ENCODE measurements around the gene TRIM52.
A peak's percentile ranks its signal among the peaks of the same experiment; 100 is the strongest.

TRIM52 gene

DNA sequence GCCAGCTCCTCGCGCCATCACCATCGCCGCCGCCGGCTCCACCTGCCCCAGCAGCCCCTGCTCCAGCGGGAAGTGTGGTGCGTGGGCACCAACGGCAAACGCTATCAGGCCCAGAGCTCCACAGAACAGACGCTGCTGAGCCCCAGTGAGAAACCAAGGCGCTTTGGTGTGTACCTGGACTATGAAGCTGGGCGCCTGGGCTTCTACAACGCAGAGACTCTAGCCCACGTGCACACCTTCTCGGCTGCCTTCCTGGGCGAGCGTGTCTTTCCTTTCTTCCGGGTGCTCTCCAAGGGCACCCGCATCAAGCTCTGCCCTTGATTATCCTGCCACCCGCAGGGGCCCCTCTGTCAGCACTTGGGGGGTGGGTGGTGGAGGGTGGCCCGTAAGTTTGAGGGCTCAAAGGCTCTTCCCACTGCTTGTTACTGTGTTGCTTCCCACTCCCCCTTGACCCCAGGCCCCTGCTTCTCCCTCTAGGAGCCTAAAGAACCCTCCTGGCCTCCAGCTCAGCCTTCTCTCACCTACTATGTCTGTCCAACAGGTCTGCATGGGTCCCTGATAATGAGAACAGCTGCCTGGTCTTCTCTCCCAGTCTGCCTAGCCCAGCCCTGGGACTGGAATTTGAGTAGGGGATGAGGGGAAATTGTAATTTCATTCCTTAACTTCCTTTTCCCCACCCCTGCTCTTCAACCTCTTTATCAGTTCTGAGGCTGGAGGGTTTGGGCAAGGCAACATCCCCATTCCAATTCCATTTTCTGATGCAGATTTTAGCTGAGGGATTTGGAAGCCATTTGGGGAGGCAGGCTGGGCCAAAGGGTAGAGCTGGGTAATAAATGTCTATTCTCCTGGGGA lies 26.3 kb downstream of the TRIM52 start:
- no peak overlapping the region for H3K4me3 ChIP-seq (replicated peaks; ENCODE audit: insufficient read depth, low read length)
- TF ChIP-seq POLR2AphosphoS5 (IDR thresholded peaks at IDR 0.05; ENCODE audit: low read depth): peak; percentile 61; the same call in 1 of the 2 replicates
- no peak for TF ChIP-seq GABPA (IDR thresholded peaks at IDR 0.05; ENCODE audit: low read depth)
- no peak for DNase-seq (ENCODE audit: low read depth in 1 of 2, low spot score in 1 of 2)
- no peak overlapping the region for H3K27ac ChIP-seq (replicated peaks)
- H3K27me3 ChIP-seq (ENCODE audit: insufficient read depth, poor library complexity, severe bottlenecking): no peaks in the 10 kb centered on the region

DNA sequence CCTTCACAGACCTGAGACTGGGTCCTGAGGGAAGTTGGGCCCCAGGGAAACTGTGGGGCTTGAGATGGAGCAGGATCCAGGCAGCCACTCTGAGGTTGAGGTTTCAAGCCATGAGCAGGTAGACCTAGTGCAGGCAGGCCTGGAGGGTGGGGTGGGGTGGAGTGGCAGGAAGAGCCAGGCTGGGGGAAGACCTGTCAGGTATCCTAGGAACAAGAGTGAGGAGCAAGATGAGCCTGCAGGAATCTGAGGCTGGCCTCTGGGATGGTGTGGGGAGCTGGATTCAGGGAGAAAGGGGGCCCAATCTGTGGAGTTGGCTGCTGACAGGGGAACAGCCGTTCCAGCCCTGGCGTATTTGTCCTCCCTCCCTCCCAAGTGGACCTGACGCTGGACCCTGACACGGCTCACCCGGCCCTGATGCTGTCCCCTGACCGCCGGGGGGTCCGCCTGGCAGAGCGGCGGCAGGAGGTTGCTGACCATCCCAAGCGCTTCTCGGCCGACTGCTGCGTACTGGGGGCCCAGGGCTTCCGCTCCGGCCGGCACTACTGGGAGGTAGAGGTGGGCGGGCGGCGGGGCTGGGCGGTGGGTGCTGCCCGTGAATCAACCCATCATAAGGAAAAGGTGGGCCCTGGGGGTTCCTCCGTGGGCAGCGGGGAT lies 27.0 kb downstream of the TRIM52 start:
- no peak for DNase-seq (ENCODE audit: low read depth in 1 of 2, low spot score in 1 of 2)
- TF ChIP-seq, protein P1, sequence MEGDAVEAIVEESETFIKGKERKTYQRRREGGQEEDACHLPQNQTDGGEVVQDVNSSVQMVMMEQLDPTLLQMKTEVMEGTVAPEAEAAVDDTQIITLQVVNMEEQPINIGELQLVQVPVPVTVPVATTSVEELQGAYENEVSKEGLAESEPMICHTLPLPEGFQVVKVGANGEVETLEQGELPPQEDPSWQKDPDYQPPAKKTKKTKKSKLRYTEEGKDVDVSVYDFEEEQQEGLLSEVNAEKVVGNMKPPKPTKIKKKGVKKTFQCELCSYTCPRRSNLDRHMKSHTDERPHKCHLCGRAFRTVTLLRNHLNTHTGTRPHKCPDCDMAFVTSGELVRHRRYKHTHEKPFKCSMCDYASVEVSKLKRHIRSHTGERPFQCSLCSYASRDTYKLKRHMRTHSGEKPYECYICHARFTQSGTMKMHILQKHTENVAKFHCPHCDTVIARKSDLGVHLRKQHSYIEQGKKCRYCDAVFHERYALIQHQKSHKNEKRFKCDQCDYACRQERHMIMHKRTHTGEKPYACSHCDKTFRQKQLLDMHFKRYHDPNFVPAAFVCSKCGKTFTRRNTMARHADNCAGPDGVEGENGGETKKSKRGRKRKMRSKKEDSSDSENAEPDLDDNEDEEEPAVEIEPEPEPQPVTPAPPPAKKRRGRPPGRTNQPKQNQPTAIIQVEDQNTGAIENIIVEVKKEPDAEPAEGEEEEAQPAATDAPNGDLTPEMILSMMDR (IDR thresholded peaks at IDR 0.05; ENCODE audit: insufficient read depth, low read length): no peak
- TF ChIP-seq, protein P2, sequence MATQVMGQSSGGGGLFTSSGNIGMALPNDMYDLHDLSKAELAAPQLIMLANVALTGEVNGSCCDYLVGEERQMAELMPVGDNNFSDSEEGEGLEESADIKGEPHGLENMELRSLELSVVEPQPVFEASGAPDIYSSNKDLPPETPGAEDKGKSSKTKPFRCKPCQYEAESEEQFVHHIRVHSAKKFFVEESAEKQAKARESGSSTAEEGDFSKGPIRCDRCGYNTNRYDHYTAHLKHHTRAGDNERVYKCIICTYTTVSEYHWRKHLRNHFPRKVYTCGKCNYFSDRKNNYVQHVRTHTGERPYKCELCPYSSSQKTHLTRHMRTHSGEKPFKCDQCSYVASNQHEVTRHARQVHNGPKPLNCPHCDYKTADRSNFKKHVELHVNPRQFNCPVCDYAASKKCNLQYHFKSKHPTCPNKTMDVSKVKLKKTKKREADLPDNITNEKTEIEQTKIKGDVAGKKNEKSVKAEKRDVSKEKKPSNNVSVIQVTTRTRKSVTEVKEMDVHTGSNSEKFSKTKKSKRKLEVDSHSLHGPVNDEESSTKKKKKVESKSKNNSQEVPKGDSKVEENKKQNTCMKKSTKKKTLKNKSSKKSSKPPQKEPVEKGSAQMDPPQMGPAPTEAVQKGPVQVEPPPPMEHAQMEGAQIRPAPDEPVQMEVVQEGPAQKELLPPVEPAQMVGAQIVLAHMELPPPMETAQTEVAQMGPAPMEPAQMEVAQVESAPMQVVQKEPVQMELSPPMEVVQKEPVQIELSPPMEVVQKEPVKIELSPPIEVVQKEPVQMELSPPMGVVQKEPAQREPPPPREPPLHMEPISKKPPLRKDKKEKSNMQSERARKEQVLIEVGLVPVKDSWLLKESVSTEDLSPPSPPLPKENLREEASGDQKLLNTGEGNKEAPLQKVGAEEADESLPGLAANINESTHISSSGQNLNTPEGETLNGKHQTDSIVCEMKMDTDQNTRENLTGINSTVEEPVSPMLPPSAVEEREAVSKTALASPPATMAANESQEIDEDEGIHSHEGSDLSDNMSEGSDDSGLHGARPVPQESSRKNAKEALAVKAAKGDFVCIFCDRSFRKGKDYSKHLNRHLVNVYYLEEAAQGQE (IDR thresholded peaks at IDR 0.05; ENCODE audit: insufficient replicate concordance, low read depth): no peak
- no peak for TF ChIP-seq SPI1 (IDR thresholded peaks at IDR 0.05; ENCODE audit: borderline replicate concordance, low read depth)
- TF ChIP-seq POLR2AphosphoS5 (IDR thresholded peaks at IDR 0.05; ENCODE audit: low read depth): peak; percentile 38
- no peak for TF ChIP-seq GABPA (IDR thresholded peaks at IDR 0.05; ENCODE audit: low read depth)
- H3K27me3 ChIP-seq (ENCODE audit: insufficient read depth, poor library complexity, severe bottlenecking): no peaks in the 10 kb centered on the region
- no peak overlapping the region for H3K27ac ChIP-seq (replicated peaks)
- no peak overlapping the region for H3K4me3 ChIP-seq (replicated peaks; ENCODE audit: insufficient read depth, low read length)

DNA sequence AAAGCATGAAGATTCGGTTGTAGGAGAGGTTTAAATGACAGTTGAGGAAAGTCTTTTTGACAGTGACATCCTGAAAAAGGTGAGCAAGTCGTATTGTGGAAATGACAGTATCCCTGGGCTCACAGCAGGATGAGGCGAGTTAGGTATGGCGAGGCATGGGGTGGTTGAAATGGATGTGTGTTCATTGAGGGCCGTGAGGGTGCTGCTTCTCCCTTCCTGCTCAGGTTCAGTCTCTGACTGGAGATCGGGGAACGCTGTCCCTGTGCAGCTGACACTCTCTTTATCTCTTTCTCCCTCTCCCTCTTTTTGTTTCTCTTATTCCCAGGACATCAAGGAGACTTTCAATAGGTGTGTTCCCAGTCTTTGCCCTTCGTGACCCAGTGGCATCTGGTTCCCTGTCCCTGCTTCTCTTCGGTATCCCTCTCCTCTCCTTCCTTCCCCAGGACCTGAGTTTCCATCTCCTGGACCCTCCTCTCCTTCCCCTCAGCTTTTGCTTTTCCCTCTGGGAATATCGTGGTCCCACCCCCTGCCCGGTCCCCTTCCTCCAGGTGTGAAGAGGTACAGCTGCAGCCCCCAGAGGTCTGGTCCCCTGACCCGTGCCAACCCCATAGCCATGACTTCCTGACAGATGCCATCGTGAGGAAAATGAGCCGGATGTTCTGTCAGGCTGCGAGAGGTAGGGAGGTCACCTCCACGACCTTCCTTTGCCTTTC lies 27.7 kb downstream of the TRIM52 start:
- Histone ChIP-seq H3K27me3 (ENCODE audit: insufficient read depth, poor library complexity, severe bottlenecking) (no peaks in the 10 kb centered on the region), H3K4me3 (replicated peaks; ENCODE audit: insufficient read depth, low read length) (no peak overlapping the region), H3K27ac (replicated peaks) (no peak overlapping the region)
- DNase-seq (ENCODE audit: low read depth in 1 of 2, low spot score in 1 of 2): no peak
- TF ChIP-seq, protein P1 (IDR thresholded peaks at IDR 0.05; ENCODE audit: insufficient read depth, low read length): no peak
- TF ChIP-seq POLR2AphosphoS5 (IDR thresholded peaks at IDR 0.05; ENCODE audit: low read depth): no peak
- TF ChIP-seq GABPA (IDR thresholded peaks at IDR 0.05; ENCODE audit: low read depth): no peak
- TF ChIP-seq SPI1 (IDR thresholded peaks at IDR 0.05; ENCODE audit: borderline replicate concordance, low read depth): no peak
- TF ChIP-seq, protein P2 (IDR thresholded peaks at IDR 0.05; ENCODE audit: insufficient replicate concordance, low read depth): no peak

DNA sequence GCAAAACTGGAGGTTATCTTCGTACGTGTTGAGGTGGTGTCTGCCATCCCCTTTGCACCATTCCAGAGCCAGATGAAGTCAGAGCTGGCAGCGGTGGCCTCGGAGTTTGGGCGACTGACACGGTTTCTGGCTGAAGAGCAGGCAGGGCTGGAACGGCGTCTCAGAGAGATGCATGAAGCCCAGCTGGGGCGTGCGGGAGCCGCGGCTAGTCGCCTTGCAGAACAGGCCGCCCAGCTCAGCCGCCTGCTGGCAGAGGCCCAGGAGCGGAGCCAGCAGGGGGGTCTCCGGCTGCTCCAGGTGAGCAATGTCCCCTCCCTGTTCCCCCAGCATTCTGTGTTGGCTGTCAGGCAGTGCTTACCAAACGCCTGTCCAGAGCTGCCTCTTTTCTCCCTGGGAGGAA lies 28.4 kb downstream of the TRIM52 start:
- Histone ChIP-seq H3K27me3 (ENCODE audit: insufficient read depth, poor library complexity, severe bottlenecking) (no peaks in the 10 kb centered on the region), H3K27ac (replicated peaks) (no peak overlapping the region), H3K4me3 (replicated peaks; ENCODE audit: insufficient read depth, low read length) (no peak overlapping the region)
- TF ChIP-seq, protein P2 (IDR thresholded peaks at IDR 0.05; ENCODE audit: insufficient replicate concordance, low read depth): no peak
- TF ChIP-seq SPI1 (IDR thresholded peaks at IDR 0.05; ENCODE audit: borderline replicate concordance, low read depth) (no peak), GABPA (IDR thresholded peaks at IDR 0.05; ENCODE audit: low read depth) (no peak), POLR2AphosphoS5 (IDR thresholded peaks at IDR 0.05; ENCODE audit: low read depth) (no peak)
- TF ChIP-seq, protein P1 (IDR thresholded peaks at IDR 0.05; ENCODE audit: insufficient read depth, low read length): no peak
- DNase-seq (ENCODE audit: low read depth in 1 of 2, low spot score in 1 of 2): no peak

All from HL-60 (cell line).